HepG2 (cell line): ENCODE measurements around the gene BRMS1. TPM values are rescaled to one million over a fixed set of nuclear protein-coding genes. Genes with fewer than 3 reads are reported as not detected.

ENCODE experiments used
- ATAC-seq: fragments of 200-7000 bp; cut with Tn5 transposase; 3 replicates; pipeline ENCODE4 v1.9.1; 2020; ENCODE audit warnings: mild to moderate bottlenecking, moderate library complexity
- BruUV-seq: library from RNA; stranded (reverse); fragments of 400-500 nt; replicated peaks from 2 replicates; lab custom pipeline; 2021; lab: Mats Ljungman, UMichigan
- CTCF ChIA-PET: fragments of 300-600 bp; formaldehyde crosslinking; extraction: SDS; loops from one replicate; lab custom pipeline; 2021; ENCODE audit warnings: low total read pairs, inconsistent platforms, low intra/inter-chr PET ratio; lab: Yijun Ruan, JAX
- POLR2A ChIA-PET: fragments of 350-600 bp; sonication (Branson Sonifier 250); formaldehyde crosslinking; loops from one replicate; lab custom pipeline; 2020; ENCODE audit warnings: antibody characterized with exemption, inconsistent platforms; lab: Yijun Ruan, JAX
- DNase-seq: peaks from one replicate; pipeline ENCODE4 v3.0.0-alpha.2; 2015; ENCODE audit warnings: low spot score
- FAIRE-seq: peaks from 3 replicates; lab custom pipeline; 2011; peaks lifted over from hg19 to GRCh38; lab: Jason Lieb, UNC
- H2AFZ ChIP-seq: one replicate; pipeline ENCODE4 v1.6.1; 2011; ENCODE audit warnings: low read length, inconsistent platforms
- H3K27ac ChIP-seq: fragments of 300-600 bp; 3 replicates; pipeline ENCODE4 v1.8.0; 2011; ENCODE audit warnings: mixed run types, mild to moderate bottlenecking, mixed read lengths, low read length, inconsistent platforms; ENCODE audit not compliant: insufficient read depth; ENCODE audit errors: extremely low read length
- H3K27me3 ChIP-seq, 2 experiments: fragments of 200-600 bp in 1 of 2; 2 replicates in 1 of 2; 3 replicates in 1 of 2; pipeline versions ENCODE4 v1.6.0 to v1.8.0; 2011; ENCODE audit warnings: low read length in 2 of 2, mild to moderate bottlenecking in 2 of 2, moderate library complexity in 2 of 2, inconsistent platforms in 1 of 2; ENCODE audit not compliant: insufficient read depth in 2 of 2, control insufficient read depth in 1 of 2
- H3K36me3 ChIP-seq, 2 experiments: fragments of 200-600 bp in 1 of 2; replicated peaks in 1 of 2; 2 replicates in 1 of 2; 3 replicates in 1 of 2; pipeline versions ENCODE4 v1.5.1 to v1.8.0; 2011; ENCODE audit warnings: low read length in 2 of 2, inconsistent platforms in 1 of 2; ENCODE audit not compliant: insufficient read depth in 2 of 2, control insufficient read depth in 1 of 2
- H3K4me1 ChIP-seq: 2 replicates; pipeline ENCODE4 v1.5.1; 2012; ENCODE audit warnings: low read length, inconsistent platforms; ENCODE audit not compliant: insufficient read depth
- H3K4me2 ChIP-seq: 2 replicates; pipeline ENCODE4 v1.6.0; 2011; ENCODE audit warnings: low read depth, low read length, inconsistent platforms
- H3K4me3 ChIP-seq, 3 experiments: fragments of 200-600 bp in 1 of 3; sonication (generic), shearing (Covaris generic) in 1 of 3; replicated peaks in 1 of 3; 2 replicates each; pipeline ENCODE4 v1.5.1; 2011 to 2016; ENCODE audit warnings: low read length in 3 of 3, inconsistent platforms in 2 of 3, low read depth in 2 of 3, mild to moderate bottlenecking in 2 of 3, control low read depth in 1 of 3, mixed read lengths in 1 of 3; ENCODE audit not compliant: insufficient read depth in 1 of 3
- H3K79me2 ChIP-seq: one replicate; pipeline ENCODE4 v1.6.1; 2011; ENCODE audit warnings: low read length, inconsistent platforms; ENCODE audit not compliant: insufficient read depth
- H3K9ac ChIP-seq: 2 replicates; pipeline ENCODE4 v1.6.0; 2011; ENCODE audit warnings: mild to moderate bottlenecking, low read depth, low read length, inconsistent platforms; ENCODE audit not compliant: insufficient read depth
- H3K9me3 ChIP-seq: 2 replicates; pipeline ENCODE4 v1.5.1; 2012; ENCODE audit warnings: mild to moderate bottlenecking, low read length
- H4K20me1 ChIP-seq: 2 replicates; pipeline ENCODE4 v1.6.0; 2011; ENCODE audit warnings: inconsistent platforms, mild to moderate bottlenecking, low read length, moderate library complexity; ENCODE audit not compliant: insufficient read depth
- CCDC6 ChIP-seq: sonication (generic); formaldehyde crosslinking; IDR thresholded peaks from 2 replicates; pipeline ENCODE4 v1.8.1; 2022; ENCODE audit warnings: mild to moderate bottlenecking, missing genetic modification reagents, moderate library complexity
- EHMT2 ChIP-seq: fragments of 200-600 bp; sonication (generic); IDR thresholded peaks from 2 replicates; pipeline ENCODE4 v1.7.0; 2017; ENCODE audit warnings: antibody characterized with exemption, low read depth, low read length, borderline replicate concordance
- EZH2 ChIP-seq: conservative IDR thresholded peaks from 2 replicates; pipeline ENCODE4 v1.6.1; 2012; ENCODE audit warnings: mild to moderate bottlenecking, low read depth, low read length, moderate library complexity
- GLMP ChIP-seq: sonication (generic); formaldehyde crosslinking; IDR thresholded peaks from 2 replicates; pipeline ENCODE4 v1.9.0; 2021; ENCODE audit warnings: missing genetic modification reagents, mild to moderate bottlenecking, borderline replicate concordance
- MAF1 ChIP-seq: sonication (generic); formaldehyde crosslinking; IDR thresholded peaks from 2 replicates; pipeline ENCODE4 v1.5.0; 2020; ENCODE audit warnings: missing genetic modification reagents, borderline replicate concordance
- MED1 ChIP-seq: sonication (generic); formaldehyde crosslinking; IDR thresholded peaks from 2 replicates; pipeline ENCODE4 v1.4.0; 2020; ENCODE audit warnings: missing genetic modification reagents
- NFE2L1 ChIP-seq: sonication (generic); formaldehyde crosslinking; IDR thresholded peaks from 2 replicates; pipeline ENCODE4 v1.4.0; 2020; ENCODE audit warnings: missing genetic modification reagents, mild to moderate bottlenecking, borderline replicate concordance
- NR2F6 ChIP-seq, 2 experiments: IDR thresholded peaks; 2 replicates each; pipeline ENCODE4 v1.6.1; 2016; ENCODE audit warnings: antibody characterized with exemption in 1 of 2, mild to moderate bottlenecking in 1 of 2
- SKIL ChIP-seq: sonication (generic); formaldehyde crosslinking; IDR thresholded peaks from 2 replicates; pipeline ENCODE4 v1.8.0; 2022; ENCODE audit warnings: missing genetic modification reagents, mild to moderate bottlenecking, moderate library complexity, borderline replicate concordance
- SMARCE1 ChIP-seq: fragments of 450-650 bp; IDR thresholded peaks from 2 replicates; pipeline ENCODE4 v1.6.1; 2017; ENCODE audit warnings: borderline replicate concordance
- SP1 ChIP-seq, 2 experiments: fragments of 450-650 bp in 1 of 2; sonication (generic) in 1 of 2; formaldehyde crosslinking in 1 of 2; IDR thresholded peaks; 2 replicates each; pipeline versions ENCODE4 v1.4.0 to v1.6.1; 2016 to 2020; ENCODE audit warnings: missing genetic modification reagents in 1 of 2
- TRIM22 ChIP-seq: fragments of 450-650 bp; IDR thresholded peaks from 2 replicates; pipeline ENCODE4 v1.6.1; 2017
- ZBTB39 ChIP-seq: sonication (generic); formaldehyde crosslinking; IDR thresholded peaks from 2 replicates; pipeline ENCODE4 v1.5.0; 2020; ENCODE audit warnings: missing genetic modification reagents
- ZNF382 ChIP-seq: sonication (generic); formaldehyde crosslinking; IDR thresholded peaks from 2 replicates; pipeline ENCODE4 v1.5.0; 2020; ENCODE audit warnings: missing genetic modification reagents, mild to moderate bottlenecking, borderline replicate concordance
- ZNF552 ChIP-seq: sonication (generic); formaldehyde crosslinking; IDR thresholded peaks from 2 replicates; pipeline ENCODE4 v1.9.0; 2022; ENCODE audit warnings: missing genetic modification reagents, mild to moderate bottlenecking, borderline replicate concordance
- ZNF614 ChIP-seq: IDR thresholded peaks from 2 replicates; pipeline ENCODE4 v1.6.1; 2018; ENCODE audit warnings: missing biosample characterization, missing genetic modification reagents, inconsistent platforms, borderline replicate concordance
- ZNF678 ChIP-seq: sonication (generic); formaldehyde crosslinking; IDR thresholded peaks from 2 replicates; pipeline ENCODE4 v1.4.0; 2020; ENCODE audit warnings: mild to moderate bottlenecking, missing genetic modification reagents
- ZNF780A ChIP-seq: sonication (generic); formaldehyde crosslinking; IDR thresholded peaks from 2 replicates; pipeline ENCODE4 v1.8.0; 2022; ENCODE audit warnings: mild to moderate bottlenecking, missing genetic modification reagents, moderate library complexity
- WGBS: methylation state at CpG from one replicate; pipeline ENCODE4 v1.1.6; 2017; ENCODE audit warnings: low lambda C conversion rate; 5-methylcytosine and 5-hydroxymethylcytosine counted together
- in situ Hi-C: cut with HindIII; loops from 2 replicates; pipeline ENCODE4 v1.10.0; 2017; ENCODE audit warnings: low pct_unique_long_range_greater_than_20kb; ENCODE audit not compliant: extremely low pct_ligation_motif_present
- intact Hi-C: fragments of 100-400 bp; cut with micrococcal nuclease; formaldehyde crosslinking; loops from one replicate; pipeline ENCODE4 v1.10.0; 2022; ENCODE audit not compliant: unreplicated experiment
- polyA plus RNA-seq, 8 experiments: library from polyadenylated mRNA; depleted of rRNA in 3 of 8; stranded (reverse) in 7 of 8; unstranded in 1 of 8; fragments of >200 nt; fragmentation: Illumina TruSeq in 4 of 8; extraction: Trizol in 4 of 8; gene quantifications; 2 replicates each; pipeline versions ENCODE4 v1.2.1 to v1.2.3, GENCODE V29; 2011 to 2016; ENCODE audit warnings: low read depth in 4 of 8, missing spikeins in 1 of 8, mixed read lengths in 1 of 8; ENCODE audit not compliant: insufficient read depth in 1 of 8
- total RNA-seq, 5 experiments: library from RNA; depleted of rRNA; stranded (reverse); fragments of >200 nt; fragmentation: Illumina TruSeq; extraction: Trizol; gene quantifications; 2 replicates each; pipeline ENCODE4 v1.2.3, GENCODE V29; 2016; ENCODE audit warnings: low read depth in 1 of 5

The BRMS1 gene
- total and polyA plus RNA-seq, 2 of the 13 experiments (the other 11 are each of a cell fraction or from before 2014, with no cell fraction given) = 15.8 to 55.7 TPM

GRCh38 chr11:66360406-66361073 is 15.6 kb upstream of the BRMS1 start:
- WGBS = over 99% methylated on average over 11 of the region's 15 CpGs
- ChIA-PET CTCF (no interaction called here), POLR2A (interaction anchor here (0.8 kb wide), 1 partner anchor 9 kb away, joined by 3 read pairs; no protein-coding TSS in a partner anchor)
- no peaks in the 10 kb centered on the region for H3K27me3 ChIP-seq
- no peak overlapping the region for H3K4me3 ChIP-seq
- in situ Hi-C loops (no loop called here), intact Hi-C loops (no loop called here)
- H3K27ac ChIP-seq = no peak overlapping the region
- H3K9ac ChIP-seq = no peak overlapping the region
- ATAC-seq = no peak
- peaks cover 10 to 24% of the 10 kb centered on the region in 2 experiments; a peak in 4 of 5 replicates for H3K36me3 ChIP-seq
- no peak overlapping the region for H2AFZ ChIP-seq
- no peaks in the 10 kb centered on the region for H3K79me2 ChIP-seq
- peaks cover 19% of the 10 kb centered on the region for H3K4me1 ChIP-seq
- BruUV-seq = no TSS peak
- no peaks in the 10 kb centered on the region for H4K20me1 ChIP-seq
- H3K4me2 ChIP-seq = no peak overlapping the region
- H3K9me3 ChIP-seq = no peaks in the 10 kb centered on the region
- TF ChIP-seq SP1 (IDR thresholded peaks at IDR 0.05) (no peak), SP1 (CRISPR knock-in tag; IDR thresholded peaks at IDR 0.05) (no peak), EHMT2 (no peak), ZNF382 (CRISPR knock-in tag) (no peak), ZNF552 (CRISPR knock-in tag) (no peak), CCDC6 (no peak), MED1 (CRISPR knock-in tag) (no peak), NFE2L1 (CRISPR knock-in tag) (no peak), NR2F6 (IDR thresholded peaks at IDR 0.05) (no peak), NR2F6 (CRISPR knock-in tag; IDR thresholded peaks at IDR 0.05) (no peak), SKIL (CRISPR knock-in tag) (no peak), MAF1 (CRISPR knock-in tag) (no peak), ZBTB39 (no peak), ZNF780A (CRISPR knock-in tag) (no peak), SMARCE1 (no peak), EZH2 (no peak), GLMP (CRISPR knock-in tag) (no peak), TRIM22 (no peak), ZNF614 (CRISPR knock-in tag) (no peak), ZNF678 (no peak)
- no peak for DNase-seq
- FAIRE-seq = no peak
